ENCODE measurements around the gene MAMDC2.

DNA sequence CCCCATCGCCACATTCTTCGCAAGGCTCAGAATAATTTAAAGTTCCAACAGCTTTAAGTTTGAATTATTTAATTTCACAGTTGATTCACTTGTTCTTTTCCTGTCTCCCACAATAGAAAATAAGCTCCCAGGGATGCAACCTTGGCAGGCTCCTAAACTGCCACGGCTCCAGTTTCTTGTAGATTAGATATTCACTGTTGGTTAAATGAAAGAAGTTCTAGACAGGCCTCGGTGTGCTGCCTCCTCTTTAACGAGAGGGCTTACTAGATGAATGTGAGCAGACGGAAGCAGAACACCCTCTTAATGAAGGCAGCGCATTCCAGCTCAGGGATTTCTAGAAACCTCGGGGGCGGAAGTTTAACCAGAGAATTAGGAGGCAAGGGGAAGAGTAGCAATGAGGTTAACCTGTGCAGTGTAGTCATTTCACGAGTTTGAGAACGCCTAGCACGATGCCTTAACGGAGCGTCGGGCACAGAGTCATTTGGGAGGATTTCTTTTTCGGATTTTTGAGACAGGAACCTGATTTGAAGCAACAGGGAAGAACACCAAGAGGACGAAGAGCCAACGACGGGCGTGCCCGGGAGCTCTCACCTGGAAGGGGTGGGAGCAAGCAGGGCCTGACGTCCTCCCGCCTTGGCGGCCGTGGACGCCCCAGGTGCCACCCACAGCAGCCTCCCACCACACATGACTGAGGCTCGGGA lies 214.5 kb downstream of the MAMDC2 start:
- TF ChIP-seq CTCF (IDR thresholded peaks at IDR 0.05) (no peak), EZH2 (IDR thresholded peaks at IDR 0.05; ENCODE audit: borderline replicate concordance, insufficient read depth, low read depth, low read length, poor library complexity, severe bottlenecking) (no peak)

All from B cell (primary cell).